Activated T-helper 1 cell treated with Interleukin-2 at 50 U/mL for 16 hours (primary cell): ENCODE measurements around the gene DCHS2.
"Not testable (repeated sequence)": the region's sequence is repeated elsewhere in the genome, so short reads cannot be mapped to it uniquely, and the experiment has no call there.

Source experiments
- DNase-seq: peaks from one replicate; pipeline ENCODE4 v3.0.0-alpha.2; 2020; ENCODE audit warnings: low read depth

Gene DCHS2

DNA sequence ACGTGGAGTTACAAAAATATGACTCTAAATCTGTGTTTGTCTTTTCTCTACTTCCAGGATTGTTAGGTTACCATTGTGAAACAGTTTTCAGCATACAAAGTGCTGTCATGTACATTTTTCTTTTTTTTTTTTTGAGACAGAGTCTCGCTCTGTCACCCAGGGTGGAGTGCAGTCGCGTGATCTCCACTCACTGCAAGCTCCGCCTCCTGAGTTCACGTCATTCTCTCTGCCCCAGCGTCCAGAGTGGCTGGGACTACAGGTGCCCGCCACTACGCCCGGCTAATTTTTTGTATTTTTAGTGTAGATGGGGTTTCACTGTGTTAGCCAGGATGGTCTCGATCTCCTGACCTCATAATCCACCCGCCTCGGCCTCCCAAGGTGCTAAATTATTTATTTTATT lies 274.2 kb downstream of the DCHS2 start:
- not testable (repeated sequence) for DNase-seq

DNA sequence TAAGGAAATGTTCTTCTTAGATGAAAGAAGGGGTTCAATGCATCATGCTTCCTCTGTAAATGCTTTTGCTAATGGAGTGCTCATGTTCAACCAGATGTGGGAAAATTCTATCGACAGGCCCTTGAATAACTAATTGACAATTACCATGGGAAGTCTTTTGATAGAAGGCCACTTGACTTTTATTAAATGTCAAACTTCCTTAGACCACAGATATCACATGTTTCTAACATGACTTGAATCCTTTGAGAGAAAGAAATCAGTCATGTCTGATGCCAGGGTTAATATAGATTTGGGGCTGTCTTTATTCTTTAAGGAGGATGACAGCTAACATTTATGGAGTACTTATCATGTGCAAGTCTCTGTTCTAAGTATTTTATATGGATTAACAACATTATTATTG lies 280.1 kb downstream of the DCHS2 start:
- no peak for DNase-seq

DNA sequence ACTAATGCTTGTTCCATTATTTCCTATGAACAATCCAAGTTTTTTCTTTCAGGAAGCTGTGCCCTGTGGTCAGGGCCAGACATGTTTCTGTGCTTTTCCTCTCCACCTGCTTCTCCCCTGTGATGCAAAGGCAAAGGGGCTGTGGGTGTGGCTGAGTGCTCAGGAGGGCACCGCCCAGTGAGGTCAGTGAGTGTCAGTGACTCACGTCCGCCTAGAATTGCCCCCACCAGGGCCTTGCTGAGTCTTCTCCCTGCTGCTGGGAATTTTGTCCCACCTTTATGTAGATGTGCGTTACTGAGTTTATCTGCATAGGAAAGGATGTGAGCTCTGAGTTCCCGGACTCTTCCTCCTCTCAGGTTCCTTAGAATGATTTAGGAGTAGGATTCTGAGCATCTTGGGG lies 283.2 kb downstream of the DCHS2 start:
- no peak for DNase-seq

DNA sequence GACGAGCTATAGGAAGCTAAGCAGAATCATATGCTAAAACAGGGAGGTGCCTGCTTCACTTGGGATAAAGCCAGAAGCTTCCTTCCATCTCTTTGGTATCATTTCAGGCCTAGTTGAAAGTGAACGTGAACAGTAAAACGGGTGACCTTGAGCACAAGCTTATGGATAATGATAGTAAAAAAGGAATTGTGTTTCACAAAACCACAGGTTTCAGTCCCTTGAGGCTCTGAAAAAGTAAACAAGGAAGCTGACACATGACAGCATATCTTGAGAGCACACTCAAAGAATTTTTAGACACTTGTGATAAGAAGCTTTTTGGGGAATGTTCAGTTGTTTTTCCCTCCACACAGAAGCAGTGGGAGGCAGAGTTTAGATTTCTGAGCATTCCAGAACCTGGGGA lies 286.1 kb downstream of the DCHS2 start:
- DNase-seq, result no peak

DNA sequence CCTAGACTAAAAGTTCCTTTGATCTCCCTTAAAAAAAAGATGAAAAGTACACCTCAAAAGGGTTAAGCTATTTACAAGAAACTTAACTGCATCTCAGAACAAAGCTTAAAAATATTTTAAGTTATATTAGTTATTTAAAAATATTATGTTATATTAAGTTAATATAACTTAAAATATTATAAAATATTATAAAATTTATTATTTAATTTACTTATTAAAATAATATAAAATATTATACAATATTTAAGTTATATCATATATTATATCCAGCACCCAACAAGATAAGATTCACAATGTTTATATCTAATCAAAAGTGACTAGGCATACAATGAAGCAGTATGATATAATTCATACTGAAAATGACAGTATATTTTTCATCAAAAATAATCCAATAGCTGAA lies 296.9 kb downstream of the DCHS2 start:
- no peak for DNase-seq

DNA sequence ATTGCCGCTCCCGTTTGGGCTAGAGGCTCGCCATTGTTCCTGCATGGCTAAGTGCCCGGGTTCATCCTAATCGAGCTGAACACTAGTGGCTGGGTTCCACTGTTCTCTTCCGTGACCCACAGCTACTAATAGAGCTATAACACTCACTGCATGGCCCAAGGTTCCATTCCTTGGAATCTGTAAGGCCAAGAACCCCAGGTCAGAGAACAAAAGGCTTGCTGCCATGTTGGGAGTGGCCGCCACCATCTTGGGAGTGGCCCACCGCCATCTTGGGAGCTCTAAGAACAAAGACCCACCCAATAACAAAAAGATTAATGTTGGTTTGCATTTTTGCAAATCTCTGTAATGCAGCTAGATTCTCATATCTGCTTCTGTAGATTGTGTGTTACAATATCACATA lies 299.0 kb downstream of the DCHS2 start:
- no peak for DNase-seq

DNA sequence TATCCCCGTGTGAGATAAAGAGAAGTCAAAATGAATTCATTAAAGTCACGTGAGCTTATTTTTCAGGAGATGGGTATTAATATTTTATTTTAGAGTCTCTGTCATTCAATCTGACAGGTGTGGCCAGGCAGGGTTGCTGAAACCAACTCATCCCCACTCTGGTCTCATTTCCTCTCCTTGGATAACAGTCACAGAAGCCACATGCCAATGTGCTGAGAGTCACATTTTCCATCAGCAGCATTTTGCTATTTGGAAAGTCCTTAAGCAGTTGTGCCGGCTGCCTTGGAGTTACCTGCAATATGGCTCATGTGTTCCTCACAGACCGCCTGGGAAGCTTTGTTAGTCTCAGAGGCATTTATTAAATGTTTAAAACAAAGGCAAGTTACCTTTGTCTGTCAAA lies 302.3 kb downstream of the DCHS2 start:
- no peak for DNase-seq

DNA sequence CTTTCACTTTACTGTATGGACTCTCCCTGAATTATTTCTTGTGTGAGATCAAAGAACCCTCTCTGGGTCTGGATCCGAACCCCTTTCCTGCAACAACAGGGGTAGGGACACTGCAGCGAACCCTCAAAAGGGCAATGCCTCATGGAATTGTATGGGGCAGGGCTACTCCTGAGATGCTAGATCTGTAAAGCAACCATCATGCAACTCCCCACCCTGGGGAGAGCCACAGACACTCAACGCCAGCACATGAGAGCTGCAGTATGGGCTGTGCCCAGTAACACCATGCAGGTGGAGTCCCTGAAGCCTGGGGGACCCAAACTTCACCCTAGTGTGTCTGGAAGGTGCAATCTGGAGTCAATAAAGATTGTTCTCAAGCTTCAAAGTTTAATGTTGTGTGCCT lies 304.7 kb downstream of the DCHS2 start:
- no peak for DNase-seq

DNA sequence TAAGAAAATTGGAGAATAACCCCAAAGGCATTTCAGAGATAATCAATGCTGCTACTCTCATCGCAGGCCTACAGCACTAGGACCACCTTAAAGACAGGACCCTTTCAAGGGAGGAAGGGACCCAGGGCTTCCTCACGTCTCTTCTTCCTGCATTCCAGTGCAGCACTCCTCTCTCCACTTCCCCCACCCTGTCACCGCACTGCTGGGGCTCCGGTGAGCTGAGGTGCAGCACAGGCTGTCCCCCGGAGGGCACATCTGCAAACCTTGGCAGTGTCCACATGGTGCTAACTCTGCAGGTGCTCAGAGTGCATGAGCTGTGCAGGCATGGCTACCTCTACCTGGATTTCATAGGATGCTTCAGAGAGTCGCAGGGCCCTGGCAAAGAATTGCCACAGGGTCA lies 305.6 kb downstream of the DCHS2 start:
- no peak for DNase-seq

DNA sequence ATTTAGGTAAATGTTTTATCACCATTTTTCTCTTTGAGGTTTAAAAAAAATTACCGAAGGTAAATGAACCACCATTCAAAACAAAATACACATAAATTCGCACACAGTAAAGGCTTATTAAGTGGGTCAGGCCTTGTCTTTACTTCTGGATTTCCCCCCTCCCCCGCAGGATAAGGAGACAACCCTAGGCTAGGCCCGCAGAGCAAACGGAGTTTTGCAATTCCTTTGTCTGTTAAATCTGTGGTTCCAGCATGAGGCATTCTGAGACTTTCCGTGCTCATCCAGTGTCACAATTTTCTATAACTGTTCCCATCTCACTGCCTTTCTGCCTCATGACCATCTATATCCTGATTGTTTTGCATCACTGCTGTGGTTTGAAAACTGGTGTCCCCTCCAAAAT lies 307.4 kb downstream of the DCHS2 start:
- DNase-seq, result no peak

DNA sequence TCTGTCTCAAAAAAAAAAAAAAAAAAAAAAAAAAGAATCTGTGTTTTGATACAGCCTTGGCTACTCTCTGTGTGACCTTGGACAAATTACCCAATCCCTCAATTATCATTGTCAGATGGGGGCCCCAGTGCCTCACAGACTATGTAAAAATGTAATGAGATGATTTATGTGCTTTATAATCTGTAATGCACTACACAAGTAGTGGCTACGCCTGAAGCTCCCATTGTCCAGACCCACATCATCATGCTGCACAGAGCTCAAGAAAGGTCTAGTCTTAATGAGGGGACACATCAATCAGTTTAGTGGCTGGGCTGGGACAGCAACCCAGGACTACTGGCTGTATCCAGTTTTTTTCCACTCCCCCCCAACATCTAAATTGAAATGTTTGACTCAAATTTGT lies 308.3 kb downstream of the DCHS2 start:
- no peak for DNase-seq
